GM18951 (cell line): Measurements from ENCODE around the gene CKMT1A.
"Not testable (repeated sequence)": the region's sequence is repeated elsewhere in the genome, so short reads cannot be mapped to it uniquely, and the experiment has no call there.

Experiments used
- POLR2A ChIP-seq: IDR thresholded peaks from 4 replicates; pipeline ENCODE4 v1.6.1; 2011; ENCODE audit warnings: mild to moderate bottlenecking; ENCODE audit not compliant: insufficient read length, insufficient read depth; ENCODE audit errors: extremely low read depth
- in situ Hi-C: fragments of 300-500 bp; cut with MboI; formaldehyde crosslinking; loops from one replicate; pipeline ENCODE4 v1.12.0; 2022; ENCODE audit warnings: low sequenced_read_pairs, mixed read lengths, inconsistent platforms; ENCODE audit not compliant: unreplicated experiment

CKMT1A gene

DNA sequence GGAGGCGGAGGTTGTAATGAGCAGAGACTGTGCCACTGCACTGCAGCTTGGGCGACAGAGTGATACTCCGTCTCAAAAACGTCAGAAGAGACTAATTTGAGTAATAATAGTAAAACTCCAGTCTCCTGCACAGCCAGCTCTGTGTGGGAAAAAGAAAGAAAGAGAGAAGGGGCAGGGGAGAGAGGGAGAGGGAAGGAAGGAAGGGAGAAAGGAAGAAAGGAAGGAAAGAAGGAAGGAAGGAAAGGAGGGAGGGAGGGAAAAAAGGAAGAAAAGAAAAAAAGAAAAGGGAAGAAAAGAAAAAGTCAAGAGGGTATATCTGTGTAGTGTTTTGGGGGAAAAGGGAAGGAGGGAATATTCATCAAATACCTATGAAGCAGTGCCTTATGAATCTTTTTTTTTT, 29.5 kb downstream of the CKMT1A start:
- in situ Hi-C loops: no loop called here
- TF ChIP-seq POLR2A: no peak

DNA sequence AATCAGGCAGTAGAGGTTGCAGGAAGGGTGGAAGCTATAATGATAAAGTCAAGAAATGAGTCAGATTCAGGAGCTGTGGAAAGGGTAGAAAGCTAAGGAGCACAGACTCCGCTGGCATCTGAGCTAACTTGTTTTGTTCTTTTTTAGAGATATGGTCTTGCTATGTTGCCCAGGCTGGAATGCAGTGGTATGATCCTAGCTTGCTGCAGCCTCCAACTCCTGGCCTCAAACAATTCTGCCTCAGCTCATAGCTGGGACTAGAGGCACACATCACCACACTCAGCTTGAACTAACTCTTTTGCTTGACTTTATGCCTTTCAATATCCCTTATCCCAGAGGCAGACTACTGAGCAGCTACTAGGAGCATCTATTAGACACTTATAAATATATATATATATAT, 32.6 kb downstream of the CKMT1A start:
- in situ Hi-C loops: not testable (repeated sequence)

DNA sequence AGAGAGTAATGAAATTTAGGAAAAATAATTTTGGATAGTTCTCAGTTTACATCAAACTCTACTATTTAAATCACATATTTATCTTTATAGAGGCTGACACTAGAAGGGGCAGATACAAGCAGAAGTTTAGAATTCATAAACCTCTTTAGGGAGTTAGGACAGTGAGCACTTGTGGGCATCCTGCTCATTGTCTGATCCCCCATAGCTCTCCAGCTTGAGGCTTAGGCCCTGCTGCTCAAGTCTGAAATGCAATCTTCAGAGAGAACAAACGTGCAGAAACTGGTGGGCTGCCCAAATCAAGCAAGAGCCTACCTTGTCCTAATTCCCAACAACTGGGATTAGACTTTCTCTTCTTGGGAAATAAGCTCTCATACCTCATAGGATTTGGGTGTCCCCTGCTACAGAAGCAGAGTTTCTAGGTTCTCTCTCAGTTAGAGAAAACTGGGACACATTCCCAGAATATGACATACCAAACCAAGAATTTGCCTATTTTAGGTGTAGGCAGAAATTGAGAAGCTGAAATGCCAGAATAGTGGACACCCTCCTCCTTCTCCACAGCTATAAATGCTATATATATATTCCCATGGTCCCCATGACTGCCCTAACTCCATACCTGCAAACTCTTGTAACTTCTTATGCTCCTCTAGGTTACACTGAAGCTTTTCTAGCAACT, 34.5 kb downstream of the CKMT1A start:
- in situ Hi-C loops: not testable (repeated sequence)

DNA sequence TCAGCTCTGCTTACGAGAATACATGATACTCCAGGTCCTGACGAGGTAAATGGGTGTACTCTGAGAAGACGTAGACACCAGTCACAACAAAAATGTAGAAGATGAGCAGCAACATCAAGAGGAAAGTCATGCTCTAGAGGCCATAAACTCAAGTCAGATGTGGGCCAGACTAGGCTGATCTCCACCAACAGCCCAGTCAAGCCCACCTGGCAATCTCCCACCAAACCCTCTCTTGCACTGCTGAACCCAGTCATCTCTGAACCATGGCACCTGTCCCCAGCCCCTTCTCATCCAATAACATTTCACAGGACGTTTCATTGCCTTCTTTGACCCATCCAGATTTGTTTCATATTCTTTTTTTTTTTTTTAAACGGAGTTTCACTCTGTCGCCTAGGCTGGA, 41.8 kb downstream of the CKMT1A start:
- in situ Hi-C loops: no loop called here
- TF ChIP-seq POLR2A: no peak

DNA sequence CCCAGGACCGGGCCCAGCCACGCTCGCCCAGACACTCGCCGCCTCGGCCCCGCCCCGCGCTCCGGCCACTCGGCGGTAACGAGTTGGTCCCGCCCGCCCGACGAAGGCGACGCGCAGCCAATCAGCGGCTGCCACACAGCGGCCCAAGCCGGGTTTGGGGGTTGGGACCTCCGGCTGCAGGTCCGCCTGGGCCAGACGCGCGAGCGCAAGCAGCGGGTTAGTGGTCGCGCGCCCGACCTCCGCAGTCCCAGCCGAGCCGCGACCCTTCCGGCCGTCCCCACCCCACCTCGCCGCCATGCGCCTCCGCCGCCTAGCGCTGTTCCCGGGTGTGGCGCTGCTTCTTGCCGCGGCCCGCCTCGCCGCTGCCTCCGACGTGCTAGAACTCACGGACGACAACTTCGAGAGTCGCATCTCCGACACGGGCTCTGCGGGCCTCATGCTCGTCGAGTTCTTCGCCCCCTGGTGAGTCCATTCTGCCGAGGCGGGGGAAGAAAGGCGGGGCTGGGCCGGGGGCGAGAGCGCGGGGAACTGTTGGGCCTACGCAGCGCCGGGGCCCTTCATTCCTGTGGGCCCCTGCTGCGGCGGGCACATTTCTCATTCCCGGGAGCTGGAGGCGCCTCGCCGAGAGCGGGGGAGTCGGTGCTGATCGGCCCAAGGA, 52.7 kb downstream of the CKMT1A start, which contains the start of gene PDIA3:
TSS of gene PDIA3 (plus strand) at position 194 of the 658 bp plus-strand sequence. CDS start at position 296, 102 bp downstream.
- in situ Hi-C loops: not testable (repeated sequence)
- TF ChIP-seq POLR2A: peak; percentile 89

DNA sequence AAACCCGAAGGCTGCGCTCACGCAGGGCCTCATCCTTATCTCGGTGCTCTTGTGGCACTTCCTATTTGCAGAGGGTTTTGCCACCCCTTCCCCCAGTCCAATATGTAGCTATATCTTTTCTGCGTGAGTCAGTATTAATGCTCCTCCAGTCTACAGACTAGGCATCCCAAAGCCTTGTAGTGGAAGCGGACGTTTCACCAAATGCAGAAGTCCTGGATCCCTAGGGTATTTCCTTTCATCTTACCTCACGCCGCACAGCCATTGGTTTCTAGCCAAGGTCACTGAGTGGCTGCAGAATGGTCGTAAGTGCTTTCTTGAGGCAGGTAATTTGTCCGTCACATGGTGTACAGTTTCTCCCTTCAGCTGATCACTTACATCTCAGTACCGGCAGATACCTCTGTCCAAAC, 53.2 kb downstream of the CKMT1A start:
- in situ Hi-C loops: not testable (repeated sequence)

DNA sequence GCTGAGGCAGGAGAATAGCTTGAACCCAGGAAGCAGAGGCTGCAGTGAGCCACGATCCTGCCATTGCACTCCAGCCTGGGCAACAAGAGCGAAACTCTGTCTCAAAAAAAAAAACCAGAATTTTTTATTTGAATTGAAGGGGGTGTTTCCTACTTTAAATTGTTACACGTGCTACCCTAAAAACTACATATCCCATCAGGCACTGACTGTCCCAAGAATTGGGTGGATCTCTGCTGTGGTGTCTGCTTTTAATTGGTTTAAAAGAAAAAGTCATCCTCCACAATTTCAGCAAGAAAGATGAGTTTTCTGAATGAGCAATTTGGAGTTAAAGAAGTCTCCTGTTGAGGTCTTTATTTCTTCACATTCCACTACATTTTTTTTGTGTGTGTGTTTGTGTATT, 54.7 kb downstream of the CKMT1A start:
- TF ChIP-seq POLR2A: no peak
- in situ Hi-C loops: no loop called here
